VCaP (cell line): Measurements from ENCODE around the gene CHDH.

Source experiments
- H3K27ac ChIP-seq: fragments of 450-650 bp; 2 replicates; pipeline ENCODE4 v1.5.1; 2017
- CTCF ChIP-seq: fragments of 450-650 bp; conservative IDR thresholded peaks from 2 replicates; pipeline ENCODE4 v1.5.1; 2017; ENCODE audit warnings: mild to moderate bottlenecking, moderate library complexity

Gene CHDH

GRCh38 chr3:53863145-53863544, 16.9 kb upstream of the CHDH start:
- H3K27ac ChIP-seq, result no peak overlapping the region
- TF ChIP-seq CTCF, result no peak

- H3K27ac ChIP-seq, result no peak overlapping the region
- TF ChIP-seq CTCF, result no peak
These were observed 16.0 kb upstream of the CHDH start for GRCh38 chr3:53862241-53862640.

- TF ChIP-seq CTCF, result no peak
- no peak overlapping the region for H3K27ac ChIP-seq
These were observed 14.0 kb upstream of the CHDH start for GRCh38 chr3:53860196-53860595.

- no peak for TF ChIP-seq CTCF
- H3K27ac ChIP-seq, result no peak overlapping the region
These were observed 13.0 kb upstream of the CHDH start for GRCh38 chr3:53859178-53859577.

- no peak overlapping the region for H3K27ac ChIP-seq
- TF ChIP-seq CTCF, result no peak
These were observed 12.0 kb upstream of the CHDH start for GRCh38 chr3:53858096-53858741.

- TF ChIP-seq CTCF, result no peak
- no peak overlapping the region for H3K27ac ChIP-seq
These were observed 10.7 kb upstream of the CHDH start for GRCh38 chr3:53856964-53857363.

GRCh38 chr3:53850895-53851294, 4.7 kb upstream of the CHDH start:
- TF ChIP-seq CTCF, result no peak

GRCh38 chr3:53849916-53850315, 3.7 kb upstream of the CHDH start:
- TF ChIP-seq CTCF, result no peak

More at GRCh38 chr3:53850895-53851294, 4.7 kb upstream of the CHDH start:
- H3K27ac ChIP-seq, result no peak overlapping the region

More at GRCh38 chr3:53849916-53850315, 3.7 kb upstream of the CHDH start:
- no peak overlapping the region for H3K27ac ChIP-seq
